Germinal center (tissue), 1 donor: ENCODE measurements around the gene KSR2.
"Not testable (repeated sequence)": the region's sequence is repeated elsewhere in the genome, so short reads cannot be mapped to it uniquely, and the experiment has no call there.

Experiments used
- DNase-seq: peaks from one replicate; pipeline ENCODE4 v3.0.0; 2012; ENCODE audit warnings: mixed read lengths, low spot score

Gene KSR2

GRCh38 chr12:117821480-117822175 is 147.2 kb downstream of the KSR2 start:
- no peak for DNase-seq

- DNase-seq = no peak
Observed at GRCh38 chr12:117820216-117820907, 148.4 kb downstream of the KSR2 start.

GRCh38 chr12:117819160-117819559 is 149.6 kb downstream of the KSR2 start:
- DNase-seq = no peak

- no peak for DNase-seq
Observed at GRCh38 chr12:117818400-117818799, 150.4 kb downstream of the KSR2 start.

GRCh38 chr12:117809509-117809908 is 159.3 kb downstream of the KSR2 start:
- no peak for DNase-seq

GRCh38 chr12:117807946-117808345 is 160.8 kb downstream of the KSR2 start:
- DNase-seq = no peak

- no peak for DNase-seq
Observed at GRCh38 chr12:117807355-117807754, 161.4 kb downstream of the KSR2 start.

GRCh38 chr12:117805865-117806264 is 162.9 kb downstream of the KSR2 start:
- DNase-seq = no peak

- no peak for DNase-seq
Observed at GRCh38 chr12:117803001-117803400, 165.8 kb downstream of the KSR2 start.

- not testable (repeated sequence) for DNase-seq
Observed at GRCh38 chr12:117800711-117801110, 168.1 kb downstream of the KSR2 start.

- no peak for DNase-seq
Observed at GRCh38 chr12:117797202-117797601, 171.6 kb downstream of the KSR2 start.

GRCh38 chr12:117792877-117793424 is 175.8 kb downstream of the KSR2 start:
- no peak for DNase-seq

GRCh38 chr12:117792471-117792870 is 176.3 kb downstream of the KSR2 start:
- DNase-seq = no peak

GRCh38 chr12:117790948-117791347 is 177.8 kb downstream of the KSR2 start:
- DNase-seq = no peak

- DNase-seq = no peak
Observed at GRCh38 chr12:117790198-117790597, 178.6 kb downstream of the KSR2 start.

- DNase-seq = no peak
Observed at GRCh38 chr12:117789195-117789912, 179.4 kb downstream of the KSR2 start.

- no peak for DNase-seq
Observed at GRCh38 chr12:117778656-117779055, 190.1 kb downstream of the KSR2 start.

- DNase-seq = no peak
Observed at GRCh38 chr12:117774941-117775775, 193.6 kb downstream of the KSR2 start.

GRCh38 chr12:117768860-117769259 is 199.9 kb downstream of the KSR2 start:
- DNase-seq = no peak

GRCh38 chr12:117766008-117766407 is 202.8 kb downstream of the KSR2 start:
- DNase-seq = no peak

- DNase-seq = no peak
Observed at GRCh38 chr12:117762143-117762542, 206.6 kb downstream of the KSR2 start.
